HEK293T (cell line): ENCODE measurements around the gene RARG.

Source experiments
- ARNT ChIP-seq: fragments of 450-650 bp; IDR thresholded peaks from 2 replicates; pipeline ENCODE4 v1.6.1; 2017; ENCODE audit warnings: mild to moderate bottlenecking
- BHLHE40 ChIP-seq: fragments of 450-650 bp; IDR thresholded peaks from 2 replicates; pipeline ENCODE4 v1.6.1; 2016; ENCODE audit warnings: mild to moderate bottlenecking, moderate library complexity, borderline replicate concordance
- ELF4 ChIP-seq: fragments of 450-650 bp; IDR thresholded peaks from 2 replicates; pipeline ENCODE4 v1.6.1; 2017; ENCODE audit warnings: antibody characterized with exemption
- FOXA1 ChIP-seq: fragments of 450-650 bp; IDR thresholded peaks from 2 replicates; pipeline ENCODE4 v1.6.1; 2016; ENCODE audit warnings: mild to moderate bottlenecking
- FOXK2 ChIP-seq: fragments of 450-650 bp; IDR thresholded peaks from 2 replicates; pipeline ENCODE4 v1.6.1; 2016; ENCODE audit warnings: mild to moderate bottlenecking
- FOXM1 ChIP-seq: fragments of 450-650 bp; IDR thresholded peaks from 2 replicates; pipeline ENCODE4 v1.6.1; 2017; ENCODE audit warnings: mild to moderate bottlenecking, borderline replicate concordance
- SP1 ChIP-seq: fragments of 450-650 bp; IDR thresholded peaks from 2 replicates; pipeline ENCODE4 v1.6.1; 2017

DNA sequence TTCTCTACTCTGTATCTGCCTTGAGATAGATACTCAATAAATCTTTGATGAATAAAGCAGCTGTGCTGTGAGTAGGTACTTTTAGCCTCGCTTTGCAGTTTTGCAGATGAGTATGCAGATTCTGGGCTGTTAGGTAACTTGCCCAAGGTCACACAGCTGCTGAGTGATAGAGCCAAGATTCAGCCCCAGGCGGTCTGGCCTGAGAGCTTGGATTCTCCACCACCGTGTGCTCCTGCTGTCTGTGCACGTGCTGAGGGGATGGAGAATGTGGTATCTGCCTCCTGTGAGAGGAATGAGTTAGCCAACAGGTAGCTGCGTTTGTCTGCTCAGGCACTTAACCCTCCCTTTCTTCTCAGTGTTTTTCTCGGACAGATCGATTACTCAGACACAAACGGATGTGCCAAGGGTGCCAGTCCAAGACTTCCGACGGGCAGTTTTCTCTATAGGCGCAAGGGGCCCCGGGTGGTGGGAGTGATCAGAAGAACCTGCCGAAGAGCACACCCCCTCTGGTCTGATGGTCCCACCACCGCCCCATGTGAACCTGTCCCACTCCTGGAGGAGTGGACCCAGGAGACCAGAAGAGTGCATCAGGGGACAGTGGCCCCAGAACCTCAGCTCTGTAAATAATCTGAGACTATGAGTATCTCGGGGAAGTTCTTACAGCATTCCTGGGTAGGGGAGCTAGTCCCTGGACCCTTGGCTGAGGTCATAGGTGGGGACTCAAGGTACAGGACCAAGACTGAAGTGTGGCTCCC is 44.7 kb downstream of the RARG start:
- no peak for TF ChIP-seq SP1
- TF ChIP-seq FOXM1, result no peak
- no peak for TF ChIP-seq ELF4
- TF ChIP-seq FOXK2, result no peak
- TF ChIP-seq FOXA1, result no peak
- no peak for TF ChIP-seq ARNT
- no peak for TF ChIP-seq BHLHE40
